ENCODE results near the gene GAS7. TPM values are rescaled to one million over a fixed set of nuclear protein-coding genes. Genes with fewer than 3 reads are reported as not detected.
A peak's percentile ranks its signal among the peaks of the same experiment; 100 is the strongest.

GAS7 gene
- polyA plus RNA-seq, 1 donor: 24.4 TPM

DNA sequence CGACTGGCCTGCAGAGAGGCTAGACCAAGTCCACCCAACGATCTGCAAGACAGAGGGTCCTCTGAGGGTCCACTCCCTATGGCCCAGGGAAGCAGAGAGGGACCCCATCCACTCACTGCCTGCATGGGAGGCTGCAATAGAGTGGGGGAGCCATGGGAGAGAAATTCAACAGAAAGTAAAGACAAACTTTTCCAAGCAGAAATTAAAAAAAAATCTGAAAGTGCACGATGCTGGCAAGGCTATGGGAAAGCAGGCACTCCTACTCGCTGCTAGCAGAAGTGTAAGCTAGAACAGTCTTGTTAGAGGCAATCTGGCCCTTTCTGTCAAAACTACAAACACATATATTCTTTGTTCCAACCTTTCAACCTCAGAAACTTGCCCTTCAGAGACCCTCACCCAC lies 85.4 kb downstream of the GAS7 start:
- Histone ChIP-seq H3K27me3 (ENCODE audit: control insufficient read depth, insufficient read depth, low read length) (no peaks in the 10 kb centered on the region), H3K4me3 (ENCODE audit: low read length) (no peak overlapping the region), H3K4me1 (ENCODE audit: control insufficient read depth, insufficient read depth, low read length) (peaks cover 38% of the 10 kb centered on the region), H3K9me3 (ENCODE audit: control insufficient read depth, low read depth, low read length) (no peaks in the 10 kb centered on the region), H3K36me3 (ENCODE audit: control insufficient read depth, insufficient read depth, low read length) (no peaks in the 10 kb centered on the region), H3K27ac (ENCODE audit: low read length) (no peak overlapping the region)
- DNase-seq: no peak
- 83% methylated on average over 1 of the region's 4 CpGs for WGBS (ENCODE audit: insufficient coverage, low lambda C conversion rate)

DNA sequence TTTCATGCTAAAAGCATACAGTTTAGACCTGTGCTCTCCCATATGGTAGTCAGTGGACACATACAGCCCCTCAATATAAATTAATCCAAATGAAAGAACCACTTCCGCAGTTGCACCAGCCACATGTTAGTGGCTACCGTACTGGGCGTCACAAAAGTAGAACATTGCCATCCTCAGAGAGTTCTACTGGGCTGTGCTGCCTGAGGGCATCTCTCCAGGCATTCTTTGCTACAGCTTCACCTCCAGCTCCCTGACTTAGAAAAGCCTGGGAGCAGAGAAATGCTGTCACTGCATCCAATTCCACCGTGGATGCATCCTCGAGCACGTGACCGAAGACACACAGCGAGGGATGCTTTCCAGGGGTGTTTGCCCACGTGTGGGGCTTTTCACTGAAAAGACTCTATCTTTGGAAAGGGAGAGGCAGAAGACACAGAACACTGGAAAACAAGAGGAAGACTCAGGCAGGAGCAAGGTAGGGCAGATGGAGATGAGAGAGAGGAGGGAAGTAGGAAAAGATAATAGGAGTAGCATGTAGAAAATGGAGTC lies 86.4 kb downstream of the GAS7 start:
- Histone ChIP-seq H3K4me3 (ENCODE audit: low read length) (no peak overlapping the region), H3K27me3 (ENCODE audit: control insufficient read depth, insufficient read depth, low read length) (no peaks in the 10 kb centered on the region), H3K4me1 (ENCODE audit: control insufficient read depth, insufficient read depth, low read length) (peaks cover 29% of the 10 kb centered on the region), H3K9me3 (ENCODE audit: control insufficient read depth, low read depth, low read length) (no peaks in the 10 kb centered on the region), H3K36me3 (ENCODE audit: control insufficient read depth, insufficient read depth, low read length) (no peaks in the 10 kb centered on the region), H3K27ac (ENCODE audit: low read length) (no peak overlapping the region)
- WGBS (ENCODE audit: insufficient coverage, low lambda C conversion rate): 100% methylated on average over 1 of the region's 9 CpGs
- DNase-seq: no peak

DNA sequence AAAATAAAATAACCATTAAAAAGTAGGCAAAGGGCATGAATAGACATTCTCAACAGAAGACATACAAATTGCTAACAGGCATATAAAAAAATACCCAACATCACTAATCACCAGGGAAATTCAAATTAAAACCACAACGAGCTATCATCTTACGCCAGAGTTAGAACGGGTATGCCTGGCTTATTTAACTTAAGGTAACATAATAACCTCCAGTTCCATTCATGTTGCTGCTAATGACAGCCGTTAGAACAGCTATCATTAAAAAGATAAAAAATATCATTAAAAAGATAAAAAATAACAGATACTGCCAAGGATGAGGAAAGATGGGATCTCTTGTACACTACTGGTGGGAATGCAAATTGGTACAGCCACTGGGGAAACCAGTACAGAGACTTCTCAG lies 89.3 kb downstream of the GAS7 start:
- 73% methylated on average over 2 of the region's 4 CpGs for WGBS (ENCODE audit: insufficient coverage, low lambda C conversion rate)
- H3K4me1 ChIP-seq (ENCODE audit: control insufficient read depth, insufficient read depth, low read length): peaks cover 12% of the 10 kb centered on the region

DNA sequence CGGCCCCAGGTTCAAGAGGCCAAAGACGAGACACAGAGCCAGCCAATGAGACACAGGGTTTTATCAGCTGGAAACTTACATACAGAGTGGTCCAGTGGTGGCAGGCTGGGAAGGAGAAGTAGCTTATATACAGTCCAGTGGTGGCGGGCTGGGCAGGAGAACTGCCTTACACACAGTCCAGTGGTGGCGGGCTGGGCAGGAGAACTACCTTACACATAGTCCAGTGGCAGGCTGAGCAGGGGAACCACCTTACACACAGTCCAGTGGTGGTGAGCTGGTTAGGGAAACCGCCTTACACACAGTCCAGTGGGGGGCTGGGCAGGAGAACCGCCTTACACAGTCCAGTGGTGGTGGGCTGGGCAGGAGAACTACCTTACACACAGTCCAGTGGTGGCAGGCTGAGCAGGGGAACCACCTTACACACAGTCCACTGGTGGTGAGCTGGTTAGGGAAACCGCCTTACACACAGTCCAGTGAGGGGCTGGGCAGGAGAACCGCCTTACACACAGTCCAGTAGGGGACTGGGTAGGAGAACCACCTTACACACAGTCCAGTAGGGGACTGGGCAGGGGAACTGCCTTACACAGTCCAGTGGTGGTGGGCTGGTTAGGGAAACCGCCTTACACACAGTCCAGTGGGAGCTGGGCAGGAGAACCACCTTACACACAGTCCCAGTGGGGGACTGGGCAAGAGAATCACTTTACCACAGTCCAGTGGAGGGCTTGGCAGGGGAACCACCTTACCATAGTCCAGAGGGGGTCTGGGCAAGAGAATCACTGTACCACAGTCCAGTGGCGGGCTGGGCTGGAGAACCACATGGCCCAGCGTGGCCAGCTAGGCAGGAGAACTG lies 90.9 kb downstream of the GAS7 start:
- no peak overlapping the region for H3K4me3 ChIP-seq (ENCODE audit: low read length)
- no peaks in the 10 kb centered on the region for H3K9me3 ChIP-seq (ENCODE audit: control insufficient read depth, low read depth, low read length)
- no peaks in the 10 kb centered on the region for H3K27me3 ChIP-seq (ENCODE audit: control insufficient read depth, insufficient read depth, low read length)
- H3K4me1 ChIP-seq (ENCODE audit: control insufficient read depth, insufficient read depth, low read length): peaks cover 10% of the 10 kb centered on the region
- no peak overlapping the region for H3K27ac ChIP-seq (ENCODE audit: low read length)
- WGBS (ENCODE audit: insufficient coverage, low lambda C conversion rate): no CpG with 5 or more reads among the region's 11 CpGs
- H3K36me3 ChIP-seq (ENCODE audit: control insufficient read depth, insufficient read depth, low read length): no peaks in the 10 kb centered on the region
- DNase-seq: no peak

More for the DNA sequence above, 89.3 kb downstream of the GAS7 start:
- Histone ChIP-seq H3K36me3 (ENCODE audit: control insufficient read depth, insufficient read depth, low read length) (no peaks in the 10 kb centered on the region), H3K27ac (ENCODE audit: low read length) (no peak overlapping the region), H3K27me3 (ENCODE audit: control insufficient read depth, insufficient read depth, low read length) (no peaks in the 10 kb centered on the region), H3K4me3 (ENCODE audit: low read length) (no peak overlapping the region), H3K9me3 (ENCODE audit: control insufficient read depth, low read depth, low read length) (no peaks in the 10 kb centered on the region)
- DNase-seq: no peak

DNA sequence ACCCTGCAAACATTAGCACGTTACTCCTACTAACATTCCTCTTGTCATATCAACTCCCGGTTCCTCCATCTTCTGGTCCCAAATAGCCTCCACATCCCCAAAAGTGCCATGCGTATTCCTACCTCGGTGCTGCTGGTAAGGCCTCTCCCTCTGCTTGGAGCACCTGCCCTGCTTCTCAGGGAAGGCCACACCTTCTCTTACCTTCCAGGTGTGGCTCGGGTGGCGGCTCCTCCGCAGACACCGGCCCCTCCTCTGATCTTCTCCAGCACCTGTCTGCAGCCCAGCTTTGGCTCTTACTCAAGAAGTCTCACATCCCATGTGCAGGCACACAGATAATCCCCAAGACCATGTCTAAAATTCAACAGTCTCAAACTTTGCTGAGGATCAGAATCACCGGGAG lies 92.3 kb downstream of the GAS7 start:
- H3K36me3 ChIP-seq (ENCODE audit: control insufficient read depth, insufficient read depth, low read length): no peaks in the 10 kb centered on the region
- H3K4me1 ChIP-seq (ENCODE audit: control insufficient read depth, insufficient read depth, low read length): peaks cover 10% of the 10 kb centered on the region
- no peaks in the 10 kb centered on the region for H3K27me3 ChIP-seq (ENCODE audit: control insufficient read depth, insufficient read depth, low read length)
- peak in 1 of 2 donors; percentile 42 for DNase-seq
- H3K9me3 ChIP-seq (ENCODE audit: control insufficient read depth, low read depth, low read length): no peaks in the 10 kb centered on the region
- H3K27ac ChIP-seq (ENCODE audit: low read length): no peak overlapping the region
- no peak overlapping the region for H3K4me3 ChIP-seq (ENCODE audit: low read length)
- WGBS (ENCODE audit: insufficient coverage, low lambda C conversion rate): 80% methylated on average over 1 of the region's 9 CpGs

DNA sequence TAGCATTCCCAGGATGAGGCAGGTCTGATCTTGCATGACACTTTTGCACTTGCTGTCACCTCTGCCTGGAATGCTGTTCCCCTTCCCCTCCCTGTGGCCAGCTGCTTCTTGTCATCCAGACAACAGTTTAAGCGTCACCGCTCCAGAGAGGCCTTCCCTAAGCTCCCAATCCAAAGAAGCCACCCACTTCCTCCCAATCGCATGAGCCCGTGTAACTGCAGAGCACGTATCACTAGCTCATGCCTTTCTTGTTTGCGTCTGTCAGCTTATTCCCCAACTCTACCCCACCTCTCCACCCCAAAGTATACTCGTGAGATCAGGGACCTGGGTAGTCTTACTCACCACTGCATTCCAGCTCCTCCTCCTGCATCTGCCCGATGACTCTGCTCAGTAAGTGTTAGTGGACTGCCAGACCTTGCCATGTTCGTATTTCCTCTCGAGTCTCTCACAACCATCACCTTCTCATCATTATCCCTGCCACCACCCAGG lies 92.8 kb downstream of the GAS7 start:
- Histone ChIP-seq H3K9me3 (ENCODE audit: control insufficient read depth, low read depth, low read length) (no peaks in the 10 kb centered on the region), H3K36me3 (ENCODE audit: control insufficient read depth, insufficient read depth, low read length) (no peaks in the 10 kb centered on the region), H3K4me1 (ENCODE audit: control insufficient read depth, insufficient read depth, low read length) (peaks cover 10% of the 10 kb centered on the region), H3K4me3 (ENCODE audit: low read length) (no peak overlapping the region), H3K27me3 (ENCODE audit: control insufficient read depth, insufficient read depth, low read length) (no peaks in the 10 kb centered on the region), H3K27ac (ENCODE audit: low read length) (no peak overlapping the region)
- 75% methylated on average over 2 of the region's 10 CpGs for WGBS (ENCODE audit: insufficient coverage, low lambda C conversion rate)
- peak; percentile 35 to 52 for DNase-seq

DNA sequence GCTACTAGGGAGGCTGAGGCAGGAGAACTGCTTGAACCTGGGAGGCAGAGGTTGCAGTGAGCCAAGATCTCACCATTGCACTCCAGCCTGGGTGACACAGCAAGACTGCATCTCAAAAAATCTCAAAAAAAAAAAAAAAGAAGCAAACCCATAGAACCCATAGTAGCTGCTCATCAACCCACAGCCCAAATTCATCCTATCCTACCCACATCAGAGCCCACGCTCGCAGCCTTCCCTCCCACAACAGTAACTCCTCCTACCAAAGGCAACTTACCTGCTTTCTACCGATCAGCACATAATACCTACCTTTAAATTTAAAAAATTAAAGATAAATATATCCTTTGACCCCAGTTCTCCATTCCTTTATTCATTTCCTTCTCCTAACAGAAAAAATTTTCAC lies 94.7 kb downstream of the GAS7 start:
- Histone ChIP-seq H3K36me3 (ENCODE audit: control insufficient read depth, insufficient read depth, low read length) (no peaks in the 10 kb centered on the region), H3K9me3 (ENCODE audit: control insufficient read depth, low read depth, low read length) (no peaks in the 10 kb centered on the region), H3K27ac (ENCODE audit: low read length) (no peak overlapping the region), H3K4me3 (ENCODE audit: low read length) (no peak overlapping the region), H3K27me3 (ENCODE audit: control insufficient read depth, insufficient read depth, low read length) (no peaks in the 10 kb centered on the region), H3K4me1 (ENCODE audit: control insufficient read depth, insufficient read depth, low read length) (peaks cover 10% of the 10 kb centered on the region)
- no peak for DNase-seq
- 100% methylated on average over 1 of the region's 3 CpGs for WGBS (ENCODE audit: insufficient coverage, low lambda C conversion rate)

DNA sequence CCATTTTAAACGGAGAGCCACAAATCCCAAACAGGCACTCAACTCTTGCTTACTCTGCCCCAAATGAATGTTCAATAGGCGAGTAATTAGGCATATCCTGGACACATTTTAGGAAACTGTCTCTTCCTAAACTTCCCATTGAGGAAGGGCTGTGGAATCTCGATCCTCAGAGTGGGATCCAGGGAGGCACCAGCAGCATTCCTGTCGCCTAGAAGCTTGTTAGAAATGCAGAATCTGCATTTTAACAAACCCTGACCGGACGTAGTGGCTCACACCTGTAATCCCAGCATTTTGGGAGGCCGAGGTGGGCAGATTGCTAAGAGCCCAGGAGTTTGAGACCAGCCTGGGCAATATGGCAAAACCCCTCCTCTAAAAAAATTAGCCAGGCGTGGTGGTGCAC lies 95.6 kb downstream of the GAS7 start:
- H3K4me3 ChIP-seq (ENCODE audit: low read length): no peak overlapping the region
- H3K27ac ChIP-seq (ENCODE audit: low read length): no peak overlapping the region
- no peaks in the 10 kb centered on the region for H3K9me3 ChIP-seq (ENCODE audit: control insufficient read depth, low read depth, low read length)
- DNase-seq: no peak
- no CpG with 5 or more reads among the region's 8 CpGs for WGBS (ENCODE audit: insufficient coverage, low lambda C conversion rate)
- H3K27me3 ChIP-seq (ENCODE audit: control insufficient read depth, insufficient read depth, low read length): no peaks in the 10 kb centered on the region
- H3K36me3 ChIP-seq (ENCODE audit: control insufficient read depth, insufficient read depth, low read length): no peaks in the 10 kb centered on the region
- H3K4me1 ChIP-seq (ENCODE audit: control insufficient read depth, insufficient read depth, low read length): peaks cover 10% of the 10 kb centered on the region

DNA sequence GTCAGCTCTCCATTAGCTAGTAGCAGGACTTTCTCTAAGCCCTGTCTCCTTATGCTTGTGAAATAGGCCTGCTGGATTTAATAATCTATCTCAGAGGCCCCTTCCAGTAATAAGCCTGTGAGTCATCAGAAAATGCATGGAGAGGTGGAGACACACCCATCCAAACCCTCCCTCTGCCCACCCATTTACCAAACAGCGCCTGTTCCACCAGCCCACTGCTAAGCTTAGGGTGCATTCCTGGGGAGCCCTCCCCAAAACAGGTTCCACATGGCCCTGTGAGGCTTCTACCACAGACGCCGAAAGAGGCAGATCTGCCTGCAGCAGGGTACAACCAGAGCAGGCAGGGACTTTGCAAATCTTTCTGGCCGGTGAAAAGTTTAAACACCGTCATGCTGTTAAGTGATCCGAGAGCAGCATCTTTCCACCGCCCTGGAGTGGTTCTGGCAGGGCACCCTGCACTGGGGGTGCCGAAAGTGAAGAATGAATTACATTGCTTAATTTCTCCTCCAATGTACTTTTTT lies 99.3 kb downstream of the GAS7 start:
- 80% methylated on average over 1 of the region's 8 CpGs for WGBS (ENCODE audit: insufficient coverage, low lambda C conversion rate)
- no peak overlapping the region for H3K27ac ChIP-seq (ENCODE audit: low read length)
- H3K36me3 ChIP-seq (ENCODE audit: control insufficient read depth, insufficient read depth, low read length): no peaks in the 10 kb centered on the region
- H3K4me3 ChIP-seq (ENCODE audit: low read length): no peak overlapping the region
- no peaks in the 10 kb centered on the region for H3K27me3 ChIP-seq (ENCODE audit: control insufficient read depth, insufficient read depth, low read length)
- H3K4me1 ChIP-seq (ENCODE audit: control insufficient read depth, insufficient read depth, low read length): no peaks in the 10 kb centered on the region
- no peaks in the 10 kb centered on the region for H3K9me3 ChIP-seq (ENCODE audit: control insufficient read depth, low read depth, low read length)
- no peak for DNase-seq

DNA sequence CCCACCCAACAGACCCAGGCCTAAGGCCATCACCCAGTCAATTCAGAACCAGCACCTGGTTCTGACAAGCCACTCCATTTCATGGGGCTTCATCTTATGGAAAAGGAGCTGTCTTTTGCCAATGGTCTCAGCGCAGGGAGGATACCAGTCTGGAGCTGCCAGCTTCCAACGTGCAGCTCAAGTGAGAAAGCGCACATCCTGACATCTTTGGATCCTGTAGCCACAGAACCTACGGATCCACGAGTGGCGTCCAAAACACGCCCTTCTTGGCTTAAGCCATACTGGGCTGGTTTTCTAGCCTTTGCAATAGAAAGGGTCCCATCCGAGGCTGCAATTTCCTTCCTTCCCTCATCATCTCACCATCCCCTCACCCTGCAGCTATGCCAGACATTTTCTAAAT lies 101.8 kb downstream of the GAS7 start:
- H3K4me1 ChIP-seq (ENCODE audit: control insufficient read depth, insufficient read depth, low read length): no peaks in the 10 kb centered on the region
- peaks cover 5% of the 10 kb centered on the region for H3K9me3 ChIP-seq (ENCODE audit: control insufficient read depth, low read depth, low read length)
- WGBS (ENCODE audit: insufficient coverage, low lambda C conversion rate): 83% methylated on average over 1 of the region's 8 CpGs
- H3K27me3 ChIP-seq (ENCODE audit: control insufficient read depth, insufficient read depth, low read length): no peaks in the 10 kb centered on the region
- H3K4me3 ChIP-seq (ENCODE audit: low read length): no peak overlapping the region
- DNase-seq: no peak
- H3K27ac ChIP-seq (ENCODE audit: low read length): no peak overlapping the region
- no peaks in the 10 kb centered on the region for H3K36me3 ChIP-seq (ENCODE audit: control insufficient read depth, insufficient read depth, low read length)

Measured in large intestine (tissue), 3 donors.